SK-N-SH (cell line): ENCODE results near the gene UPK3B. TPM values are rescaled to one million over a fixed set of nuclear protein-coding genes. Genes with fewer than 3 reads are reported as not detected.
A peak's percentile ranks its signal among the peaks of the same experiment; 100 is the strongest.
"Not testable (repeated sequence)": the region's sequence is repeated elsewhere in the genome, so short reads cannot be mapped to it uniquely, and the experiment has no call there.

Experiments
- CTCF ChIA-PET: fragments of 300-600, 350-600 bp; formaldehyde crosslinking; extraction: SDS; loops from one replicate; lab custom pipeline; 2021; lab: Yijun Ruan, JAX
- POLR2A ChIA-PET: fragments of 350-600 bp; sonication (Branson Sonifier 250); formaldehyde crosslinking; extraction: SDS; loops from one replicate; lab custom pipeline; 2020; ENCODE audit warnings: antibody characterized with exemption, inconsistent platforms; lab: Yijun Ruan, JAX
- DNase-seq: peaks from one replicate; pipeline ENCODE4 v3.0.0; 2012
- H2AFZ ChIP-seq: fragments of 200-600 bp; sonication (generic); 2 replicates; pipeline ENCODE4 v1.8.1; 2016; ENCODE audit warnings: antibody characterized with exemption, mild to moderate bottlenecking, low read depth
- H3F3A ChIP-seq: fragments of 200-600 bp; sonication (generic); replicated peaks from 2 replicates; pipeline ENCODE3; 2016; ENCODE audit warnings: antibody characterized with exemption, mild to moderate bottlenecking; ENCODE audit not compliant: insufficient read depth
- H3K27ac ChIP-seq, 2 experiments: fragments of 200-500 bp in 1 of 2; fragments of 200-600 bp in 1 of 2; sonication (Bioruptor generic) in 1 of 2; sonication (generic), shearing (Covaris generic) in 1 of 2; 2 replicates each; pipeline versions ENCODE4 v1.5.1 to v1.6.1; 2014 to 2016; ENCODE audit warnings: low read depth in 2 of 2, inconsistent platforms in 1 of 2, low read length in 1 of 2, mild to moderate bottlenecking in 1 of 2, mixed read lengths in 1 of 2
- H3K27me3 ChIP-seq: fragments of 200-600 bp; sonication (generic), shearing (Covaris generic); 2 replicates; pipeline ENCODE4 v1.6.1; 2016; ENCODE audit warnings: mixed run types; ENCODE audit not compliant: insufficient read depth
- H3K36me3 ChIP-seq, 2 experiments: fragments of 200-500 bp in 1 of 2; fragments of 200-600 bp in 1 of 2; sonication (Bioruptor generic) in 1 of 2; sonication (generic) in 1 of 2; replicated peaks in 1 of 2; 2 replicates each; pipeline versions ENCODE3 to v1.5.1; 2014 to 2016; ENCODE audit warnings: low read length in 1 of 2, mild to moderate bottlenecking in 1 of 2; ENCODE audit not compliant: insufficient read depth in 2 of 2, control insufficient read depth in 1 of 2
- H3K4me1 ChIP-seq, 2 experiments: fragments of 200-500 bp in 1 of 2; fragments of 200-600 bp in 1 of 2; sonication (Bioruptor generic) in 1 of 2; sonication (generic), shearing (Covaris generic) in 1 of 2; 2 replicates each; pipeline versions ENCODE4 v1.5.1 to v1.6.1; 2014 to 2016; ENCODE audit warnings: low read depth in 1 of 2, low read length in 1 of 2, mixed run types in 1 of 2; ENCODE audit not compliant: insufficient read depth in 2 of 2, control insufficient read depth in 1 of 2
- H3K4me2 ChIP-seq: fragments of 200-600 bp; sonication (generic), shearing (Covaris generic); 2 replicates; pipeline ENCODE4 v1.6.1; 2017; ENCODE audit warnings: mixed run types
- H3K4me3 ChIP-seq, 2 experiments: fragments of 200-500 bp in 1 of 2; fragments of 200-600 bp in 1 of 2; sonication (Bioruptor generic) in 1 of 2; sonication (generic), shearing (Covaris generic) in 1 of 2; 2 replicates each; pipeline versions ENCODE4 v1.5.1 to v1.8.1; 2014 to 2016; ENCODE audit warnings: low read depth in 2 of 2, inconsistent platforms in 1 of 2, low read length in 1 of 2, mild to moderate bottlenecking in 1 of 2, mixed read lengths in 1 of 2, moderate library complexity in 1 of 2
- H3K79me2 ChIP-seq: fragments of 200-600 bp; sonication (generic); 2 replicates; pipeline ENCODE4 v1.8.1; 2017; ENCODE audit warnings: mild to moderate bottlenecking; ENCODE audit not compliant: insufficient read depth
- H3K9ac ChIP-seq: fragments of 200-600 bp; sonication (generic); 2 replicates; pipeline ENCODE4 v1.6.1; 2017; ENCODE audit warnings: mixed run types
- H3K9me2 ChIP-seq: fragments of 200-600 bp; sonication (generic); 2 replicates; pipeline ENCODE4 v1.6.1; 2017; ENCODE audit warnings: mixed run types
- H3K9me3 ChIP-seq: fragments of 200-600 bp; sonication (generic); 2 replicates; pipeline ENCODE4 v1.6.1; 2017; ENCODE audit warnings: mixed run types, mild to moderate bottlenecking, moderate library complexity
- H4K20me1 ChIP-seq: fragments of 200-600 bp; sonication (generic); 2 replicates; pipeline ENCODE4 v1.6.1; 2017; ENCODE audit warnings: mild to moderate bottlenecking, mixed run types; ENCODE audit not compliant: insufficient read depth
- FOXJ3 ChIP-seq: sonication (generic); formaldehyde crosslinking; IDR thresholded peaks from 2 replicates; pipeline ENCODE4 v1.5.1; 2020; ENCODE audit warnings: mild to moderate bottlenecking, missing genetic modification reagents
- MEF2A ChIP-seq: IDR thresholded peaks from 2 replicates; pipeline ENCODE4 v1.4.0; 2012; ENCODE audit warnings: low read depth, borderline replicate concordance
- MXI1 ChIP-seq: IDR thresholded peaks from 2 replicates; pipeline ENCODE4 v1.6.1; 2012; ENCODE audit warnings: mild to moderate bottlenecking, low read depth, low read length, improper control_type of control experiment
- RAD21 ChIP-seq: IDR thresholded peaks from 2 replicates; pipeline ENCODE4 v1.6.1; 2012; ENCODE audit warnings: mild to moderate bottlenecking, low read length
- RFX5 ChIP-seq: IDR thresholded peaks from 2 replicates; pipeline ENCODE4 v1.6.1; 2012; ENCODE audit warnings: mild to moderate bottlenecking, improper control_type of control experiment, low read length
- YY1 ChIP-seq: IDR thresholded peaks from 2 replicates; pipeline ENCODE4 v1.4.0; 2012; ENCODE audit warnings: low read depth, mild to moderate bottlenecking
- WGBS: methylation state at CpG from one replicate; pipeline ENCODE4 v1.1.6; 2017; ENCODE audit warnings: low lambda C conversion rate; 5-methylcytosine and 5-hydroxymethylcytosine counted together
- polyA plus RNA-seq, 3 experiments: library from polyadenylated mRNA; depleted of rRNA; stranded (reverse); fragments of >200 nt; gene quantifications; 2 replicates each; pipeline ENCODE4 v1.2.3, GENCODE V29; 2012
- TF ChIP-seq, protein P1 (sequence below): fragments of 150-350 bp; IDR thresholded peaks from 2 replicates; pipeline ENCODE4 v1.6.1; 2017; ENCODE audit warnings: antibody characterized with exemption, low read length, low read depth, borderline replicate concordance

The UPK3B gene
- polyA plus RNA-seq, 1 of the 3 experiments (the other 2 are of a cell fraction), result not detected

DNA sequence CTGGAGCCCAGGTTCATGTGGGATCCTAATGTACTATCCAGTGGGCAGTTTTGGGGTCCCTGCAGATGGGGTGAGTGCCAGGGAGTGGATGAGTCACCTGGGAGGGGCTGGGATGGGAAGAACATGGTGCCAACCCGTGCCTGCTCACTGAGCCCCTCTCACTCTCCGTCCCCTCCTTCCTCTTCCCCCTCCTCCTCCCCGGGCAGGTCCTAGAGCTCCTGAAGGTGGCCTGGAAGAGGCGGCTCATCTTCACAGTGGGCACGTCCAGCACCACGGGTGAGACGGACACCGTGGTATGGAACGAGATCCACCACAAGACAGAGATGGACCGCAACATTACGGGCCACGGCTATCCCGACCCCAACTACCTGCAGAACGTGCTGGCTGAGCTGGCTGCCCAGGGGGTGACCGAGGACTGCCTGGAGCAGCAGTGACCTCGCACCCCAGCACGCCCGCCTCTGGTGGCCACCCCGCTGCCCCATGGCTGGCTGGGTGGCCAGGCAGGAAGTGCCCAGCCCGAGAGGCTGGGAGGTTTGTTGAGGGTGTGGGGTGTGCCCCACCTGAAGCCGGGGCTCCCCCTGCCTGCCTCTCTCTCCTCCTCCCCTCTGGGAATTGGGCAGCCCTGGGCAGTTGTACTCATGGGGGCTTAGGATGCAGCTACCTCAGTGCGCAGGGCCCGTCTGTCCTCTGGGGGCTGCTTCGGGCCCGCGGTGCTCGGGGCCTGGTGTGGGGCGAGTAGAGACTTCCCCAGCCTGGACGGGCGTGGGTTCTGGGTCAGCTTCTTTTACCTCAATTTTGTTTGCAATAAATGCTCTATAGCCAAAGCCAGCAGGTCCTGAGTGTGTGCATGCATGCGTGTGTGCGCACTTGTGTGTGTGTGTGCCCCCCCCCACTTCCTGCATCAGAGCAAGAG lies 4.9 kb upstream of the UPK3B start:
- Histone ChIP-seq H3K9me2 (no peaks in the 10 kb centered on the region), H3K4me1 (peaks cover 0 to 6% of the 10 kb centered on the region in 2 experiments; a peak in 1 of 4 replicates), H3K27ac (no peak overlapping the region), H3K36me3 (peaks cover 0 to 7% of the 10 kb centered on the region in 2 experiments), H3K4me2 (no peak overlapping the region), H3K4me3 (no peak overlapping the region), H3K79me2 (no peaks in the 10 kb centered on the region), H3K27me3 (no peaks in the 10 kb centered on the region), H4K20me1 (no peaks in the 10 kb centered on the region), H2AFZ (no peak overlapping the region), H3K9me3 (no peaks in the 10 kb centered on the region), H3K9ac (no peak overlapping the region), H3F3A (no peaks in the 10 kb centered on the region)
- WGBS, result 95% methylated on average over 25 of the region's 32 CpGs
- DNase-seq, result peak; percentile 33
- no peak for TF ChIP-seq MXI1
- TF ChIP-seq, protein P1, sequence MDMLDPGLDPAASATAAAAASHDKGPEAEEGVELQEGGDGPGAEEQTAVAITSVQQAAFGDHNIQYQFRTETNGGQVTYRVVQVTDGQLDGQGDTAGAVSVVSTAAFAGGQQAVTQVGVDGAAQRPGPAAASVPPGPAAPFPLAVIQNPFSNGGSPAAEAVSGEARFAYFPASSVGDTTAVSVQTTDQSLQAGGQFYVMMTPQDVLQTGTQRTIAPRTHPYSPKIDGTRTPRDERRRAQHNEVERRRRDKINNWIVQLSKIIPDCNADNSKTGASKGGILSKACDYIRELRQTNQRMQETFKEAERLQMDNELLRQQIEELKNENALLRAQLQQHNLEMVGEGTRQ, result no peak
- no peak for TF ChIP-seq FOXJ3
- no peak for TF ChIP-seq MEF2A
- no peak for TF ChIP-seq RFX5
- no peak for TF ChIP-seq YY1
- TF ChIP-seq RAD21, result no peak
- ChIA-PET POLR2A (no interaction called here), CTCF (interaction anchor here (0.7 to 1.1 kb wide), 3 partner anchors 8 to 327 kb away, joined by 3 read pairs; no protein-coding TSS in a partner anchor)

DNA sequence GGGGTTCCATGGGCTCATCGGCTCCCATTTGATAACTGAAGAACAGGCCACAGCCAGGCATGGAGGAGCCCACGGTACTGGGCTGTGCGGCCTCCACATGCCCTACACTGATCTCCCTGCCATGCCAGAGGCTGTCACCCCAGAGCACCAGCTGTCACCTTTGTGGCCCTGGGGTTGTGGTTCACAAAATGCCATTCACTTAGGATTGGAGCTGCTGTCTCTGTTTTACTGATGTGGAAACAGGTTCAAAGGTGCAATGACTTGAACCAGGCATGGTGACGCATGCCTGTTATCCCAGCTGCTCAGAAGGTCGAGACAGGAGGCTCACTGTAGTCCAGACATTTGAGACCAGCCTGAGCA lies 4.3 kb upstream of the UPK3B start:
- no peaks in the 10 kb centered on the region for H3K9me3 ChIP-seq
- no peak overlapping the region for H2AFZ ChIP-seq
- peaks cover 0 to 7% of the 10 kb centered on the region in 2 experiments; a peak in 1 of 4 replicates for H3K4me1 ChIP-seq
- no peak overlapping the region for H3K27ac ChIP-seq
- H3K4me3 ChIP-seq, result no peak overlapping the region
- H4K20me1 ChIP-seq, result no peaks in the 10 kb centered on the region
- peaks cover 0 to 4% of the 10 kb centered on the region in 2 experiments for H3K36me3 ChIP-seq
- no peaks in the 10 kb centered on the region for H3K9me2 ChIP-seq
- no peaks in the 10 kb centered on the region for H3K79me2 ChIP-seq
- H3F3A ChIP-seq, result no peaks in the 10 kb centered on the region
- DNase-seq, result no peak
- ChIA-PET CTCF (interaction anchor here (0.7 kb wide), 1 partner anchor 190 kb away, joined by 3 read pairs; no protein-coding TSS in a partner anchor), POLR2A (no interaction called here)
- no peak overlapping the region for H3K4me2 ChIP-seq
- no peak for TF ChIP-seq YY1
- H3K9ac ChIP-seq, result no peak overlapping the region
- H3K27me3 ChIP-seq, result no peaks in the 10 kb centered on the region
- 64% methylated on average over 3 of the region's 5 CpGs for WGBS

DNA sequence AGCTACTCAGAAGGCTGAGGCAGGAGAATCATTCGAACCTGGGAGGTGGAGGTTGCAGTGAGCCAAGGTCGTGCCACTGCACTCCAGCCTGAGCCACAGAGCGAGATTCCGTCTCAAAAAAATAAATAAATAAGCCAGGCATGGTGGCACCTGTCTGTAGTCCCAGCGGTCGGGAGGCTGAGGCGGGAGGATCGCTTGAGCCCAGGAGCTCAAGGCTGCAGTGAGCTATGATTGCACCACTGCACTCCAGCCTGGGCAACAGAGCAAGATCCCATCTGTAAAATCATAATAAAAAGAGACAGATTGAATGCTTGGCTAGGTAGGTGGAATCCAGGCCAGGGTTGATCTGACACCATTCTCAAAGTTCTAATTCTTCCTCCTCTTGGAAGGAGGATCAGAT lies 3.7 kb upstream of the UPK3B start:
- H3F3A ChIP-seq, H3K9me3 ChIP-seq, POLR2A ChIA-PET, H3K27me3 ChIP-seq, DNase-seq, CTCF ChIA-PET, H3K27ac ChIP-seq, H3K36me3 ChIP-seq, H3K4me2 ChIP-seq, H3K79me2 ChIP-seq, H2AFZ ChIP-seq, H4K20me1 ChIP-seq, H3K4me3 ChIP-seq, H3K9ac ChIP-seq, H3K9me2 ChIP-seq, H3K4me1 ChIP-seq: not testable (repeated sequence)
- 95% methylated on average over 8 of the region's 8 CpGs for WGBS
